ENCODE data around the gene PMFBP1. TPM values are rescaled to one million over a fixed set of nuclear protein-coding genes. Genes with fewer than 3 reads are reported as not detected.

PMFBP1 gene
- total RNA-seq, 4 donors from 2014 or later = 0.42 to 1.2 (median 0.51) TPM

GRCh38 chr16:72113616-72113945 is 58.4 kb downstream of the PMFBP1 start:
- Histone ChIP-seq H3K4me3 (no peak overlapping the region), H3K27ac (no peak overlapping the region), H3K9me3 (peaks cover 0 to 9% (median 0%) of the 10 kb centered on the region in 4 donors), H3K27me3 (no peaks in the 10 kb centered on the region), H3K4me1 (no peaks in the 10 kb centered on the region), H3K36me3 (peaks cover 2 to 58% (median 23%) of the 10 kb centered on the region in 3 donors)
- DNase-seq (ENCODE audit: low spot score in 2 of 2) = no peak
- no peak for TF ChIP-seq POLR2A (IDR thresholded peaks at IDR 0.05)
- no peak for TF ChIP-seq EP300 (IDR thresholded peaks at IDR 0.05)
- TF ChIP-seq CTCF (IDR thresholded peaks at IDR 0.05) = no peak

DNA sequence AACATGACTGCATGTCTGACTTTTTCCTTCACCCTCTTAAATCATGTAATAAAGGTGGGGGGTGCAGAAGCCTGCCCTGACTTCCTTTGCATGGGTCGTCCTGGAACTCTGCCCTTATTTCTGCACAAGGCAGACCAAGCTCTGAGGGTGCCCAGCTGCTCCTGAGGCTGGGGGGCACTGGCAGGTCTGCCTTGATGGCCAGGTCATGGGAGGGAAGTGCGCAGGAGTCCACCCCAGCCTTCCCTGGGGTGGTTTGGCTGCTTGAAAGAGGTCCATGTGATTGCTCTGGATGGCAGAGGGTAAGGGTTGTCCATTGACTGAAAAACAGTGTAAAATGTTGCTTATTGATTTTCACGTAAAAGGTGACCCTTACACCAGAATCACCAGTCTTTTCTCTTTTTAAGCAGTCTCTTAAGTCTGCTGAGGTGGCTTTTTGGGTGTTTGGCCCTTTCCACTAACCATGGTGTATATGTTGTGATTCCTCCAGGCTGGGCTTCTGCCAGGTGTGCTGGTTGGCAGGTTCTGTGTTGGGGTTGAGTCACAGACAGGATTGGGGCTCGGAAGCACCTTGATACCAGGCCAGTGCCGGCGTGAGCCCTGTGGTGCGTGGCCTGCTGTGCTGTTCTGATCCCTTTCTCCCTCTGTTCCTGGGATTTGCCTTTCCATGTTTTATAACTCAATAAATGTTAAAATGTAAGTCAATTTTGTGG is 58.9 kb downstream of the PMFBP1 start:
- TF ChIP-seq POLR2A (IDR thresholded peaks at IDR 0.05) = no peak
- TF ChIP-seq CTCF (IDR thresholded peaks at IDR 0.05) = no peak
- TF ChIP-seq EP300 (IDR thresholded peaks at IDR 0.05) = no peak
- Histone ChIP-seq H3K9me3 (peaks cover 0 to 9% (median 0%) of the 10 kb centered on the region in 4 donors), H3K4me1 (no peaks in the 10 kb centered on the region), H3K36me3 (peaks cover 5 to 63% (median 28%) of the 10 kb centered on the region in 3 donors), H3K27me3 (no peaks in the 10 kb centered on the region), H3K4me3 (no peak overlapping the region), H3K27ac (no peak overlapping the region)
- DNase-seq (ENCODE audit: low spot score in 2 of 2) = no peak
- WGBS, 2 donors = 91 to 93% methylated on average over 7 of the region's 7 CpGs

- Histone ChIP-seq H3K4me3 (no peak overlapping the region), H3K27me3 (no peaks in the 10 kb centered on the region), H3K9me3 (peaks cover 0 to 9% (median 0%) of the 10 kb centered on the region in 4 donors), H3K4me1 (no peaks in the 10 kb centered on the region), H3K36me3 (peaks cover 5 to 69% (median 34%) of the 10 kb centered on the region in 3 donors), H3K27ac (no peak overlapping the region)
- WGBS, 2 donors = 93 to 94% methylated on average over 15 of the region's 15 CpGs
- DNase-seq (ENCODE audit: low spot score in 2 of 2) = no peak
- TF ChIP-seq POLR2A (IDR thresholded peaks at IDR 0.05) = no peak
- no peak for TF ChIP-seq EP300 (IDR thresholded peaks at IDR 0.05)
- TF ChIP-seq CTCF (IDR thresholded peaks at IDR 0.05) = no peak
These were observed 59.5 kb downstream of the PMFBP1 start for GRCh38 chr16:72112452-72112792.

DNA sequence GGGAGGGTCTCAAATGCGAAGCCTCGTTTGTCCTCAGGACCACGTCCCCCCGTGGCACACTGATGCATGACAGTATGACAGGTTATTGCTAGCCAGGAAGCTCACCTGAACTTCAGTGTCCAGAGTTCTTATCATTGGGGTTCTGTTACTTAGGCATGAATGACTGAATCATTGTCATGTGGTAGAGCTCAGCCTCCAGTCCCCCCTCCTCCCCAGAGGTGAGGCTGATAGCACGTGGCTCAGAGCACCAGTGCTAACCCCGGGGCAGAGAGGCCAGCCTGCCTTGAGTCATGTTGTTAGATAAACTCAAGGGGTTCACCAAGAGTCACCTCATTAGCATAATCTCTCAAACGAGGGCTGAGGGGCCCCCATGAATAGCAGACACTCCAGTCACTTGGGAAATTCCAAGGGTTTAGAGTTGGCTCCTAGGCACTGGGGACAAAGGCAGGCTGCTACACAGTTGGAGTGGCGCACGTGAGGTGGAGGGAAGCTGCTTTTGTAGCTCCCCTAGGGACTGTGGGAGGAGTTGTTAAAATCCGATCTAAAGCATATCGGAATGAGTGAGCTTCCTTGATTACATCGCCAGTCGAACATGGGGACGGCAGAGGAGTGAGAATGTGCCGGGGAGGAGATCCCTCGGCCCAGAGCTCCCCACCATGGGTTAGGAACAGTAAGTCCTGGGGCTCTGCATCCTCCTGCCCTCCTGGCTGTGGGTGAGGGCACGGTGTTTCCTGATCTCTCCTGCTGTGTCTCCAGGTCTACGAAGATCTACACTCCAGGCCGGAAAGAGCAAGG is 60.1 kb downstream of the PMFBP1 start:
- H3K9me3 ChIP-seq = peaks cover 0 to 9% (median 0%) of the 10 kb centered on the region in 4 donors
- WGBS, 2 donors = 80 to 82% methylated on average over 19 of the region's 19 CpGs
- TF ChIP-seq POLR2A (IDR thresholded peaks at IDR 0.05) = no peak
- H3K4me3 ChIP-seq = no peak overlapping the region
- no peaks in the 10 kb centered on the region for H3K27me3 ChIP-seq
- no peak for DNase-seq (ENCODE audit: low spot score in 2 of 2)
- peaks cover 5 to 75% (median 40%) of the 10 kb centered on the region in 3 donors for H3K36me3 ChIP-seq
- no peaks in the 10 kb centered on the region for H3K4me1 ChIP-seq
- no peak overlapping the region for H3K27ac ChIP-seq

DNA sequence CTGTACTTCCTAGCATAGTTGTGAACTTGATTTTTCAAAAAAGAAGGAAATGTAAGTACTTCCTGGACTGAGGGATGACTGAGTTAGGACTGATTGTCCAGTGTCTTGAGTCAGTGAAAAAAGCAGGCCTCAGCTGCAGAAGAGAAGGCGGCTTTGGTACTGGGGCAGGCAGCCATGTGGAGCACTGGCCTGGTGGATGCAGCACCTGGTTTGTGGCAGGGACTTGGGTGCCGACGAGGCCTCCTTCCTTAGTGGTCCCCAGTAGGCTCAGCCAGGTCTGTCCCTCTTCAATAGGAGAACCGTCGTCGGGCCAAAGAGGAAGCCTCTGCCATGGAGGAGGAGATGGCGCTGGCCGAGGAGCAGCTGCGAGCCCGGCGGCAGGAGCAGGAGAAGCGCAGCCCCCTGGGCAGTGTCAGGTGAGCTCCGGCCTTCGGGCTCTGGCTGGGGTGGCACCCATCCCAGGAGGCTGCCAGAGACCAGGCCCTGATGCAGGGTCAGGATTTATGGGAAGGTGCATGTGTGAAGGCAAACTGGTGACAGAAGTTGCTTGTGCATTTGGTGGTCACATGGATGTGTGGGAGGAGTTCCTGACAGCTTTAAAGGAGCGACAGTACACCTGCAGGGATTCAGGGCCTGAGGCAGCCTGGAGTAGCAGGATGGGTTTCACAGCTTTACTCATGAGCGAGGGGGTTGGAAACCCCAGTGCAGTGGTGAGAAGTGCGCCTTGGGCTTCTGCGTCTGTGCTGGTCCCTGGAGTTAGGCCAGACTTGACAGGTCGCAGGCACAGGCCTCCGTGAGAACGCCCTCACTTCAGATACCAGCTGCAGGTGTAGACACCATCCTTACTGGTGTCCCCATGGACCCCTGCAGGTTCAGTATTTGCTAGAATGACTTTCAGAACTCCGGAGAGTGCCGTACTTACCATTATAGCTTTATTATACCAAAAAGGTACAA is 61.0 kb downstream of the PMFBP1 start:
- DNase-seq (ENCODE audit: low spot score in 2 of 2) = no peak
- no peak overlapping the region for H3K4me3 ChIP-seq
- no peaks in the 10 kb centered on the region for H3K4me1 ChIP-seq
- peaks cover 5 to 84% (median 46%) of the 10 kb centered on the region in 3 donors for H3K36me3 ChIP-seq
- TF ChIP-seq EP300 (IDR thresholded peaks at IDR 0.05) = no peak
- no peak for TF ChIP-seq CTCF (IDR thresholded peaks at IDR 0.05)
- no peak for TF ChIP-seq POLR2A (IDR thresholded peaks at IDR 0.05)
- peaks cover 0 to 9% (median 0%) of the 10 kb centered on the region in 4 donors for H3K9me3 ChIP-seq
- no peaks in the 10 kb centered on the region for H3K27me3 ChIP-seq
- H3K27ac ChIP-seq = no peak overlapping the region
- WGBS, 2 donors = 92 to 98% methylated on average over 14 to 23 of the region's 23 CpGs

Data from tibial nerve (tissue), 4 donors.